Neural cell (in vitro differentiated cells): ENCODE measurements around the gene APBA2. TPM values are rescaled to one million over a fixed set of nuclear protein-coding genes. Genes with fewer than 3 reads are reported as not detected.

Source experiments
- H2AFZ ChIP-seq: fragments of 200-600, 300-800 bp; sonication (generic), shearing (Covaris generic); 2 replicates; pipeline ENCODE4 v1.6.0; 2014; ENCODE audit warnings: low read depth, mild to moderate bottlenecking, antibody characterized with exemption, low read length, moderate library complexity
- H3F3A ChIP-seq: fragments of 200-600 bp; shearing (Covaris generic); 2 replicates; pipeline ENCODE4 v1.6.1; 2016; ENCODE audit warnings: mild to moderate bottlenecking, moderate library complexity, mixed read lengths, antibody characterized with exemption, low read length; ENCODE audit not compliant: insufficient read depth, poor library complexity, severe bottlenecking
- H3K27ac ChIP-seq: fragments of 200-600, 300-800 bp; sonication (generic), shearing (Covaris generic); 2 replicates; pipeline ENCODE4 v1.5.1; 2014; ENCODE audit warnings: mild to moderate bottlenecking, low read length, moderate library complexity
- H3K27me3 ChIP-seq: fragments of 300-800, 200-600 bp; sonication (generic), shearing (Covaris generic); 2 replicates; pipeline ENCODE4 v1.6.0; 2014; ENCODE audit warnings: mild to moderate bottlenecking, low read depth, low read length, moderate library complexity; ENCODE audit not compliant: insufficient read depth
- H3K36me3 ChIP-seq: fragments of 300-800, 200-600 bp; sonication (generic), shearing (Covaris generic); 2 replicates; pipeline ENCODE4 v1.5.1; 2014; ENCODE audit warnings: mild to moderate bottlenecking, antibody characterized with exemption, low read length, moderate library complexity; ENCODE audit not compliant: insufficient read depth
- H3K4me2 ChIP-seq: fragments of 300-800, 200-600 bp; sonication (generic), shearing (Covaris generic); 2 replicates; pipeline ENCODE4 v1.6.0; 2014; ENCODE audit warnings: mild to moderate bottlenecking, low read length
- H3K4me3 ChIP-seq: fragments of 300-800, 200-600 bp; sonication (generic), shearing (Covaris generic); 2 replicates; pipeline ENCODE4 v1.5.1; 2014; ENCODE audit warnings: mild to moderate bottlenecking, low read length, moderate library complexity
- H3K79me2 ChIP-seq: fragments of 200-600 bp; shearing (Covaris generic); replicated peaks from 2 replicates; pipeline ENCODE4 v1.6.0; 2014; ENCODE audit warnings: mild to moderate bottlenecking, low read length, moderate library complexity; ENCODE audit not compliant: insufficient read depth
- H3K9ac ChIP-seq: fragments of 300-800, 200-600 bp; sonication (generic), shearing (Covaris generic); 2 replicates; pipeline ENCODE4 v1.6.1; 2016; ENCODE audit warnings: mild to moderate bottlenecking, low read length, mixed read lengths
- H3K9me2 ChIP-seq: fragments of 200-600 bp; shearing (Covaris generic); 2 replicates; pipeline ENCODE4 v1.6.1; 2016; ENCODE audit warnings: mild to moderate bottlenecking, low read length, mixed read lengths; ENCODE audit not compliant: insufficient read depth
- H3K9me3 ChIP-seq: fragments of 200-600, 300-800 bp; sonication (generic), shearing (Covaris generic); 2 replicates; pipeline ENCODE4 v1.6.1; 2016; ENCODE audit warnings: mild to moderate bottlenecking, mixed run types, low read length, moderate library complexity, mixed read lengths
- H4K20me1 ChIP-seq: fragments of 200-600 bp; shearing (Covaris generic); 2 replicates; pipeline ENCODE4 v1.6.1; 2016; ENCODE audit warnings: mild to moderate bottlenecking, mixed run types; ENCODE audit not compliant: insufficient read depth
- EP300 ChIP-seq: fragments of 450-650 bp; conservative IDR thresholded peaks from 2 replicates; pipeline ENCODE4 v1.6.1; 2014; ENCODE audit warnings: antibody characterized with exemption, mild to moderate bottlenecking, moderate library complexity; ENCODE audit not compliant: poor library complexity, severe bottlenecking
- EZH2 ChIP-seq: fragments of 200-600, 300-800 bp; shearing (Covaris generic), sonication (generic); IDR thresholded peaks from 2 replicates; pipeline ENCODE4 v1.6.1; 2014; ENCODE audit warnings: antibody characterized with exemption, low read length, borderline replicate concordance, mild to moderate bottlenecking; ENCODE audit not compliant: insufficient read depth, poor library complexity, severe bottlenecking
- MXI1 ChIP-seq: fragments of 450-650 bp; conservative IDR thresholded peaks from 2 replicates; pipeline ENCODE4 v1.6.1; 2014; ENCODE audit warnings: antibody characterized with exemption, mild to moderate bottlenecking; ENCODE audit not compliant: poor library complexity, severe bottlenecking
- POLR2AphosphoS5 ChIP-seq: IDR thresholded peaks from 2 replicates; pipeline ENCODE4 v1.6.1; 2012
- RAD21 ChIP-seq: fragments of 450-650 bp; conservative IDR thresholded peaks from 2 replicates; pipeline ENCODE4 v1.6.1; 2014; ENCODE audit warnings: antibody characterized with exemption, mild to moderate bottlenecking, moderate library complexity
- SMC3 ChIP-seq: fragments of 450-650 bp; conservative IDR thresholded peaks from 2 replicates; pipeline ENCODE4 v1.6.1; 2014; ENCODE audit warnings: antibody characterized with exemption, mild to moderate bottlenecking, moderate library complexity; ENCODE audit not compliant: poor library complexity
- TAF1 ChIP-seq: IDR thresholded peaks from 2 replicates; pipeline ENCODE4 v1.6.1; 2012; ENCODE audit warnings: low read depth
- polyA plus RNA-seq: library from polyadenylated mRNA; depleted of rRNA; stranded (reverse); fragments of >200 nt; gene quantifications from 2 replicates; pipeline ENCODE4 v1.2.3, GENCODE V29; 2014
- TF ChIP-seq, protein P1 (sequence below): fragments of 450-650 bp; IDR thresholded peaks from 2 replicates; pipeline ENCODE4 v1.5.1; 2014; ENCODE audit warnings: antibody characterized with exemption, mild to moderate bottlenecking, moderate library complexity; ENCODE audit not compliant: poor library complexity, severe bottlenecking
- TF ChIP-seq, protein P2 (sequence below): IDR thresholded peaks from 2 replicates; pipeline ENCODE4 v1.6.1; 2012; ENCODE audit warnings: borderline replicate concordance

APBA2 gene
- polyA plus RNA-seq, 1 donor from 2014 or later: 134 TPM

GRCh38 chr15:29063646-29064045, 177.9 kb downstream of the APBA2 start:
- Histone ChIP-seq H4K20me1 (no peaks in the 10 kb centered on the region), H3K9me2 (no peaks in the 10 kb centered on the region), H3K9me3 (no peaks in the 10 kb centered on the region), H3K4me3 (no peak overlapping the region), H3K27ac (no peak overlapping the region), H3K36me3 (no peaks in the 10 kb centered on the region), H3F3A (no peaks in the 10 kb centered on the region), H3K4me2 (no peak overlapping the region), H3K27me3 (no peaks in the 10 kb centered on the region), H3K79me2 (no peaks in the 10 kb centered on the region), H3K9ac (no peak overlapping the region), H2AFZ (no peak overlapping the region)
- TF ChIP-seq POLR2AphosphoS5 (no peak), MXI1 (no peak), EP300 (no peak), SMC3 (no peak), RAD21 (no peak), EZH2 (no peak), TAF1 (no peak)
- TF ChIP-seq, protein P1, sequence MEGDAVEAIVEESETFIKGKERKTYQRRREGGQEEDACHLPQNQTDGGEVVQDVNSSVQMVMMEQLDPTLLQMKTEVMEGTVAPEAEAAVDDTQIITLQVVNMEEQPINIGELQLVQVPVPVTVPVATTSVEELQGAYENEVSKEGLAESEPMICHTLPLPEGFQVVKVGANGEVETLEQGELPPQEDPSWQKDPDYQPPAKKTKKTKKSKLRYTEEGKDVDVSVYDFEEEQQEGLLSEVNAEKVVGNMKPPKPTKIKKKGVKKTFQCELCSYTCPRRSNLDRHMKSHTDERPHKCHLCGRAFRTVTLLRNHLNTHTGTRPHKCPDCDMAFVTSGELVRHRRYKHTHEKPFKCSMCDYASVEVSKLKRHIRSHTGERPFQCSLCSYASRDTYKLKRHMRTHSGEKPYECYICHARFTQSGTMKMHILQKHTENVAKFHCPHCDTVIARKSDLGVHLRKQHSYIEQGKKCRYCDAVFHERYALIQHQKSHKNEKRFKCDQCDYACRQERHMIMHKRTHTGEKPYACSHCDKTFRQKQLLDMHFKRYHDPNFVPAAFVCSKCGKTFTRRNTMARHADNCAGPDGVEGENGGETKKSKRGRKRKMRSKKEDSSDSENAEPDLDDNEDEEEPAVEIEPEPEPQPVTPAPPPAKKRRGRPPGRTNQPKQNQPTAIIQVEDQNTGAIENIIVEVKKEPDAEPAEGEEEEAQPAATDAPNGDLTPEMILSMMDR: no peak
- TF ChIP-seq, protein P2, sequence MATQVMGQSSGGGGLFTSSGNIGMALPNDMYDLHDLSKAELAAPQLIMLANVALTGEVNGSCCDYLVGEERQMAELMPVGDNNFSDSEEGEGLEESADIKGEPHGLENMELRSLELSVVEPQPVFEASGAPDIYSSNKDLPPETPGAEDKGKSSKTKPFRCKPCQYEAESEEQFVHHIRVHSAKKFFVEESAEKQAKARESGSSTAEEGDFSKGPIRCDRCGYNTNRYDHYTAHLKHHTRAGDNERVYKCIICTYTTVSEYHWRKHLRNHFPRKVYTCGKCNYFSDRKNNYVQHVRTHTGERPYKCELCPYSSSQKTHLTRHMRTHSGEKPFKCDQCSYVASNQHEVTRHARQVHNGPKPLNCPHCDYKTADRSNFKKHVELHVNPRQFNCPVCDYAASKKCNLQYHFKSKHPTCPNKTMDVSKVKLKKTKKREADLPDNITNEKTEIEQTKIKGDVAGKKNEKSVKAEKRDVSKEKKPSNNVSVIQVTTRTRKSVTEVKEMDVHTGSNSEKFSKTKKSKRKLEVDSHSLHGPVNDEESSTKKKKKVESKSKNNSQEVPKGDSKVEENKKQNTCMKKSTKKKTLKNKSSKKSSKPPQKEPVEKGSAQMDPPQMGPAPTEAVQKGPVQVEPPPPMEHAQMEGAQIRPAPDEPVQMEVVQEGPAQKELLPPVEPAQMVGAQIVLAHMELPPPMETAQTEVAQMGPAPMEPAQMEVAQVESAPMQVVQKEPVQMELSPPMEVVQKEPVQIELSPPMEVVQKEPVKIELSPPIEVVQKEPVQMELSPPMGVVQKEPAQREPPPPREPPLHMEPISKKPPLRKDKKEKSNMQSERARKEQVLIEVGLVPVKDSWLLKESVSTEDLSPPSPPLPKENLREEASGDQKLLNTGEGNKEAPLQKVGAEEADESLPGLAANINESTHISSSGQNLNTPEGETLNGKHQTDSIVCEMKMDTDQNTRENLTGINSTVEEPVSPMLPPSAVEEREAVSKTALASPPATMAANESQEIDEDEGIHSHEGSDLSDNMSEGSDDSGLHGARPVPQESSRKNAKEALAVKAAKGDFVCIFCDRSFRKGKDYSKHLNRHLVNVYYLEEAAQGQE: no peak

GRCh38 chr15:29064290-29064689, 178.5 kb downstream of the APBA2 start:
- Histone ChIP-seq H3K4me2 (no peak overlapping the region), H3K9me3 (no peaks in the 10 kb centered on the region), H3K9me2 (no peaks in the 10 kb centered on the region), H2AFZ (no peak overlapping the region), H3K79me2 (no peaks in the 10 kb centered on the region), H3K27me3 (no peaks in the 10 kb centered on the region), H3F3A (no peaks in the 10 kb centered on the region), H3K27ac (no peak overlapping the region), H3K9ac (no peak overlapping the region), H3K4me3 (no peak overlapping the region), H4K20me1 (no peaks in the 10 kb centered on the region), H3K36me3 (no peaks in the 10 kb centered on the region)
- TF ChIP-seq TAF1 (no peak), SMC3 (no peak), POLR2AphosphoS5 (no peak), EZH2 (no peak), MXI1 (no peak), RAD21 (no peak), EP300 (no peak)
- TF ChIP-seq, protein P2: no peak
- TF ChIP-seq, protein P1: no peak
